GM23338 (cell line): ENCODE measurements around the gene IPO5. TPM values are rescaled to one million over a fixed set of nuclear protein-coding genes. Genes with fewer than 3 reads are reported as not detected.

Experiments used
- ATAC-seq: fragments of 200-7000 bp; cut with Tn5 transposase; 3 replicates; pipeline ENCODE4 v1.9.1; 2020
- DNase-seq: peaks from one replicate; pipeline ENCODE4 v3.0.0-alpha.2; 2015; ENCODE audit warnings: low spot score
- H2AFZ ChIP-seq: fragments of 200-600 bp; sonication (generic); 2 replicates; pipeline ENCODE4 v1.8.0; 2016; ENCODE audit warnings: antibody characterized with exemption, mild to moderate bottlenecking, moderate library complexity
- H3F3A ChIP-seq: fragments of 200-600 bp; sonication (generic); replicated peaks from 2 replicates; pipeline ENCODE4 v1.8.0; 2017; ENCODE audit warnings: antibody characterized with exemption, mixed run types, low read depth
- H3K27ac ChIP-seq: fragments of 200-600 bp; sonication (generic); 2 replicates; pipeline ENCODE4 v1.6.1; 2016; ENCODE audit warnings: low read depth
- H3K27me3 ChIP-seq: fragments of 200-600 bp; sonication (generic); 2 replicates; pipeline ENCODE4 v1.8.0; 2016; ENCODE audit warnings: mild to moderate bottlenecking, mixed run types, moderate library complexity; ENCODE audit not compliant: insufficient read depth
- H3K36me3 ChIP-seq: fragments of 200-600 bp; sonication (generic); 2 replicates; pipeline ENCODE4 v1.8.0; 2016; ENCODE audit warnings: mild to moderate bottlenecking; ENCODE audit not compliant: insufficient read depth
- H3K4me1 ChIP-seq: fragments of 200-600 bp; sonication (generic); 2 replicates; pipeline ENCODE4 v1.8.0; 2016; ENCODE audit warnings: mild to moderate bottlenecking, moderate library complexity; ENCODE audit not compliant: insufficient read depth
- H3K4me2 ChIP-seq: fragments of 200-600 bp; sonication (generic); 2 replicates; pipeline ENCODE4 v1.7.1; 2017; ENCODE audit warnings: mixed run types
- H3K4me3 ChIP-seq: fragments of 200-600 bp; sonication (generic); 2 replicates; pipeline ENCODE4 v1.6.1; 2016; ENCODE audit warnings: mixed run types
- H3K79me2 ChIP-seq: fragments of 200-600 bp; sonication (generic); replicated peaks from 2 replicates; pipeline ENCODE4 v1.8.0; 2017; ENCODE audit warnings: mild to moderate bottlenecking; ENCODE audit not compliant: insufficient read depth
- H3K9me2 ChIP-seq: fragments of 200-600 bp; sonication (generic); 2 replicates; pipeline ENCODE4 v1.8.0; 2017; ENCODE audit not compliant: insufficient read depth
- H4K20me1 ChIP-seq: fragments of 200-600 bp; sonication (generic); replicated peaks from 2 replicates; pipeline ENCODE4 v1.8.0; 2017; ENCODE audit warnings: mild to moderate bottlenecking; ENCODE audit not compliant: insufficient read depth
- H3K27ac Mint-ChIP-seq: 2 replicates; pipeline ENCODE4 v1.8.0; 2020; ENCODE audit warnings: inconsistent platforms, mild to moderate bottlenecking, moderate library complexity, mixed read lengths
- H3K27me3 Mint-ChIP-seq: 3 replicates; pipeline ENCODE4 v1.8.0; 2022; ENCODE audit warnings: low read depth, mild to moderate bottlenecking, moderate library complexity, mixed read lengths, inconsistent platforms; ENCODE audit not compliant: insufficient read depth, poor library complexity
- H3K36me3 Mint-ChIP-seq: 3 replicates; pipeline ENCODE4 v1.8.0; 2021; ENCODE audit warnings: low read depth, mild to moderate bottlenecking, inconsistent platforms, moderate library complexity, mixed read lengths
- H3K4me1 Mint-ChIP-seq: 3 replicates; pipeline ENCODE4 v1.8.0; 2020; ENCODE audit warnings: mild to moderate bottlenecking, inconsistent platforms, mixed read lengths
- H3K4me3 Mint-ChIP-seq: 3 replicates; pipeline ENCODE4 v1.8.0; 2021; ENCODE audit warnings: moderate library complexity, mild to moderate bottlenecking, inconsistent platforms, mixed read lengths
- H3K9me3 Mint-ChIP-seq: 3 replicates; pipeline ENCODE4 v1.8.0; 2020; ENCODE audit warnings: moderate library complexity, mild to moderate bottlenecking, inconsistent platforms, mixed read lengths
- EZH2phosphoT487 ChIP-seq: fragments of 200-600 bp; sonication (generic); IDR thresholded peaks from one replicate; pipeline ENCODE4 v1.8.1; 2018; ENCODE audit warnings: antibody characterized with exemption; ENCODE audit not compliant: unreplicated experiment
- NANOG ChIP-seq: IDR thresholded peaks from 2 replicates; pipeline ENCODE4 v1.6.1; 2016; ENCODE audit warnings: antibody characterized with exemption, borderline replicate concordance
- POLR2AphosphoS5 ChIP-seq: IDR thresholded peaks from 2 replicates; pipeline ENCODE4 v1.6.1; 2016; ENCODE audit warnings: antibody characterized with exemption, low read depth
- STAT1 ChIP-seq: IDR thresholded peaks from one replicate; pipeline ENCODE4 v1.6.1; 2016; ENCODE audit warnings: antibody characterized with exemption; ENCODE audit not compliant: unreplicated experiment
- ZNF114 ChIP-seq: fragments of 250-450 bp; sonication (Bioruptor Pico); IDR thresholded peaks from 2 replicates; pipeline ENCODE4 v1.5.0; 2020; ENCODE audit warnings: mild to moderate bottlenecking, moderate library complexity
- polyA plus RNA-seq: library from polyadenylated mRNA; unstranded; fragments of >200 nt; fragmentation: Nextera tagmentation; extraction: Ambion mirVana; gene quantifications from 2 replicates; pipeline ENCODE4 v1.2.1, GENCODE V29; 2016
- total RNA-seq: library from RNA; depleted of rRNA; stranded (reverse); fragments of >200 nt; shearing (Covaris generic); gene quantifications from 2 replicates; pipeline ENCODE4 v1.2.3, GENCODE V29; 2014
- TF ChIP-seq, protein P1 (sequence below): IDR thresholded peaks from one replicate; pipeline ENCODE4 v1.6.1; 2018; ENCODE audit warnings: antibody characterized with exemption; ENCODE audit not compliant: unreplicated experiment
- TF ChIP-seq, protein P2 (sequence below): IDR thresholded peaks from 2 replicates; pipeline ENCODE4 v1.6.1; 2016; ENCODE audit warnings: antibody characterized with exemption

The IPO5 gene
- total and polyA plus RNA-seq, 2 experiments from 2014 or later, result 124 to 353 TPM

DNA sequence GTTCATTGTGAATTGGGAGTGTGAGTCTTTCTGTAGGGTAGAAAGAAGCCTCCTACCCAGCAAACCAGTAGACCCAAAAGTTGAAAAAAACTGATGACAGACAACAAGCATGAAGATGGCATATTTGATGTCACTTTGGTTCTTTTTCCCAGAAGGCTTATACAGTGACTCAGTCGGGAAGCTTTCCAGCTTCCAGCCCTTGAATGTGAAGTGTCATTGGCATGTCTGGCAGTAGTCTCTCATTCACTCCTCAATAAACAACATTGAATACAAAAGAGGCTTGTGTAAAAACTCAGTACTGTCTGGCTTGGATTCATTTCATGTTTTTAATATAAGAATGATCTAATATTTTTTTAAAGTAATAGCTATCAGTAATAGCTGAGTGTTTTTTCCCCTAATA lies 68.7 kb downstream of the IPO5 start (continued):
- TF ChIP-seq, protein P1, sequence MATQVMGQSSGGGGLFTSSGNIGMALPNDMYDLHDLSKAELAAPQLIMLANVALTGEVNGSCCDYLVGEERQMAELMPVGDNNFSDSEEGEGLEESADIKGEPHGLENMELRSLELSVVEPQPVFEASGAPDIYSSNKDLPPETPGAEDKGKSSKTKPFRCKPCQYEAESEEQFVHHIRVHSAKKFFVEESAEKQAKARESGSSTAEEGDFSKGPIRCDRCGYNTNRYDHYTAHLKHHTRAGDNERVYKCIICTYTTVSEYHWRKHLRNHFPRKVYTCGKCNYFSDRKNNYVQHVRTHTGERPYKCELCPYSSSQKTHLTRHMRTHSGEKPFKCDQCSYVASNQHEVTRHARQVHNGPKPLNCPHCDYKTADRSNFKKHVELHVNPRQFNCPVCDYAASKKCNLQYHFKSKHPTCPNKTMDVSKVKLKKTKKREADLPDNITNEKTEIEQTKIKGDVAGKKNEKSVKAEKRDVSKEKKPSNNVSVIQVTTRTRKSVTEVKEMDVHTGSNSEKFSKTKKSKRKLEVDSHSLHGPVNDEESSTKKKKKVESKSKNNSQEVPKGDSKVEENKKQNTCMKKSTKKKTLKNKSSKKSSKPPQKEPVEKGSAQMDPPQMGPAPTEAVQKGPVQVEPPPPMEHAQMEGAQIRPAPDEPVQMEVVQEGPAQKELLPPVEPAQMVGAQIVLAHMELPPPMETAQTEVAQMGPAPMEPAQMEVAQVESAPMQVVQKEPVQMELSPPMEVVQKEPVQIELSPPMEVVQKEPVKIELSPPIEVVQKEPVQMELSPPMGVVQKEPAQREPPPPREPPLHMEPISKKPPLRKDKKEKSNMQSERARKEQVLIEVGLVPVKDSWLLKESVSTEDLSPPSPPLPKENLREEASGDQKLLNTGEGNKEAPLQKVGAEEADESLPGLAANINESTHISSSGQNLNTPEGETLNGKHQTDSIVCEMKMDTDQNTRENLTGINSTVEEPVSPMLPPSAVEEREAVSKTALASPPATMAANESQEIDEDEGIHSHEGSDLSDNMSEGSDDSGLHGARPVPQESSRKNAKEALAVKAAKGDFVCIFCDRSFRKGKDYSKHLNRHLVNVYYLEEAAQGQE, result no peak

DNA sequence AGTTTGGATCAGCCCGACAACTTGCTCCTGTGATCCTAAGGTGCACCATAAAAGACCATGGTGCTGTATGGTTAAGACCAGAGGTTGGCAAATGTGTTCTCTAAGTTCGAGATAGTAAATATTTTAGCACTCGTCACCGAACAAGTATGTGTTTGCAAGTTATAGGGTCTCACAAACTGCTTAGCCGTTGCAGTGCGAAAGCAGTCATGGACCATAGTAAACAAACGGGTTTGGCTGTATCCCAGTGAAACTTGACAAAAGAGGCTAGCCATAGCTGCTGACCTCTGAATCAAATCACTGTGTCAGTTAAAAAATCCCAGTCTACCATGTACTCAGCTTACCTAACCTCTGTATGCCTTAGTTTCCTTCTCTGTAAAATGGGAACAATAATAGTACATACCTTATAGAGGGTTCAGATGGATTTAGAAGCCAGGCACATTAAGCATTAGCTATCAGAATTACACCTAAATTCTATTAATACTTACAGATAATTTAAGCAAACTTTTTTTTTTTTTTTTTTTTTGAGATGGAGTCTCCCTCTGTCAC lies 72.1 kb downstream of the IPO5 start:
- no peak overlapping the region for H3K27ac Mint-ChIP-seq
- H4K20me1 ChIP-seq, result peaks cover 3% of the 10 kb centered on the region; the same call in 1 of the 2 replicates
- peaks cover 36% of the 10 kb centered on the region for H3K36me3 Mint-ChIP-seq
- H2AFZ ChIP-seq, result no peak overlapping the region
- ATAC-seq, result peak; percentile 16
- H3K4me1 ChIP-seq, result peaks cover 5% of the 10 kb centered on the region
- peaks cover 11% of the 10 kb centered on the region; the same call in 1 of the 2 replicates for H3F3A ChIP-seq
- peaks cover 10% of the 10 kb centered on the region for H3K27me3 Mint-ChIP-seq
- peak overlapping the region; percentile 71 for H3K27ac ChIP-seq
- H3K9me3 Mint-ChIP-seq, result no peaks in the 10 kb centered on the region
- H3K4me3 Mint-ChIP-seq, result no peak overlapping the region
- no peaks in the 10 kb centered on the region for H3K27me3 ChIP-seq
- no peak overlapping the region for H3K4me2 ChIP-seq
- no peak for DNase-seq
- no peaks in the 10 kb centered on the region for H3K9me2 ChIP-seq
- H3K36me3 ChIP-seq, result peaks cover 27% of the 10 kb centered on the region
- H3K79me2 ChIP-seq, result no peaks in the 10 kb centered on the region
- no peak overlapping the region for H3K4me3 ChIP-seq
- H3K4me1 Mint-ChIP-seq, result peaks cover 22% of the 10 kb centered on the region
- TF ChIP-seq NANOG (no peak), STAT1 (no peak), POLR2AphosphoS5 (no peak), ZNF114 (CRISPR knock-in tag) (no peak), EZH2phosphoT487 (no peak)
- TF ChIP-seq, protein P2, sequence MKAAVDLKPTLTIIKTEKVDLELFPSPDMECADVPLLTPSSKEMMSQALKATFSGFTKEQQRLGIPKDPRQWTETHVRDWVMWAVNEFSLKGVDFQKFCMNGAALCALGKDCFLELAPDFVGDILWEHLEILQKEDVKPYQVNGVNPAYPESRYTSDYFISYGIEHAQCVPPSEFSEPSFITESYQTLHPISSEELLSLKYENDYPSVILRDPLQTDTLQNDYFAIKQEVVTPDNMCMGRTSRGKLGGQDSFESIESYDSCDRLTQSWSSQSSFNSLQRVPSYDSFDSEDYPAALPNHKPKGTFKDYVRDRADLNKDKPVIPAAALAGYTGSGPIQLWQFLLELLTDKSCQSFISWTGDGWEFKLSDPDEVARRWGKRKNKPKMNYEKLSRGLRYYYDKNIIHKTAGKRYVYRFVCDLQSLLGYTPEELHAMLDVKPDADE, result no peak
- TF ChIP-seq, protein P1, result no peak
